ENCODE data around the gene RHOF.

GRCh38 chr12:121740847-121741246 is 52.6 kb downstream of the RHOF start:
- TF ChIP-seq CTCF (IDR thresholded peaks at IDR 0.05) (no peak), POLR2A (IDR thresholded peaks at IDR 0.05) (no peak), POLR2AphosphoS5 (IDR thresholded peaks at IDR 0.05) (no peak)

All from gastroesophageal sphincter (tissue), 3 donors.